PFSK-1 (cell line): ENCODE data around the gene TCF7L1.

Experiments
- FOXP2 ChIP-seq: optimal IDR thresholded peaks from 2 replicates; pipeline ENCODE3; 2011; ENCODE audit warnings: borderline replicate concordance, control low read depth, inconsistent platforms; ENCODE audit not compliant: insufficient read depth; ENCODE audit errors: extremely low read length, extremely low read depth
- POLR2AphosphoS5 ChIP-seq: IDR thresholded peaks from 2 replicates; pipeline ENCODE4 v1.6.1; 2012; ENCODE audit warnings: low read depth, mild to moderate bottlenecking, control low read depth, low read length, moderate library complexity
- REST ChIP-seq, 2 experiments: IDR thresholded peaks; 2 replicates each; pipeline versions ENCODE4 v1.6.1 to v1.8.0; 2011 to 2012; ENCODE audit warnings: low read depth in 2 of 2, low read length in 2 of 2, control low read depth in 1 of 2, inconsistent platforms in 1 of 2, mild to moderate bottlenecking in 1 of 2, moderate library complexity in 1 of 2; ENCODE audit not compliant: insufficient read depth in 1 of 2

DNA sequence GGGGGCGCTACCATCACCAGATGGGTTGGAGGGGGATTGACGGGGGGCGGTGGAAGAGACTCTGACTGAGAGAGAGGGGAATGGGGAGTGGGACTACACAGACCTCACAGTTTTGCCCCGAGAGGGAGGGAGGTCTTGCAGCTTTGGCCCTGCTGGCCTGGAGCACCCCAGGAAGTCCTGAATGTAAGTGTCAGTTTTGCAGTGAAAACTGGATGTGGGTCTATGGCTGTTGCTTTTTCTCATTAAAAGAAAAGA, 2.4 kb downstream of the TCF7L1 start:
- no peak for TF ChIP-seq FOXP2
- TF ChIP-seq POLR2AphosphoS5, result no peak
- no peak for TF ChIP-seq REST (IDR thresholded peaks at IDR 0.05; ENCODE audit: insufficient read depth in 1 of 2, low read depth in 2 of 2, low read length in 2 of 2)
